CD4-positive, alpha-beta memory T cell (primary cell): ENCODE measurements around the gene RFX5. TPM values are rescaled to one million over a fixed set of nuclear protein-coding genes. Genes with fewer than 3 reads are reported as not detected.

Experiments
- CTCF ChIA-PET: fragments of 350-600 bp; sonication (Branson Sonifier 250); formaldehyde crosslinking; loops from one replicate; lab custom pipeline; 2021; ENCODE audit warnings: inconsistent platforms; ENCODE audit not compliant: partially characterized antibody; lab: Charles Lee
- POLR2A ChIA-PET: fragments of 350-600 bp; sonication (Branson Sonifier 250); formaldehyde crosslinking; loops from one replicate; lab custom pipeline; 2021; ENCODE audit not compliant: partially characterized antibody; lab: Charles Lee
- DNase-seq, 5 donors: peaks; one replicate each; pipeline versions ENCODE4 v3.0.0 to v3.0.0-alpha.2; 2020 to 2022; ENCODE audit warnings: mixed read lengths in 1 of 5
- H3K27ac ChIP-seq: one replicate; pipeline ENCODE4 v1.7.0; 2013; ENCODE audit warnings: low read depth, low read length
- H3K27me3 ChIP-seq: 2 replicates; pipeline ENCODE4 v1.7.0; 2013; ENCODE audit warnings: mild to moderate bottlenecking, low read length, moderate library complexity; ENCODE audit not compliant: insufficient read depth
- H3K36me3 ChIP-seq: 2 replicates; pipeline ENCODE4 v1.7.0; 2013; ENCODE audit warnings: mild to moderate bottlenecking, low read length, moderate library complexity; ENCODE audit not compliant: insufficient read depth
- H3K4me1 ChIP-seq: 2 replicates; pipeline ENCODE4 v1.7.0; 2013; ENCODE audit warnings: mild to moderate bottlenecking, low read length, moderate library complexity; ENCODE audit not compliant: insufficient read depth
- H3K4me3 ChIP-seq, 2 donors: one replicate each; pipeline ENCODE4 v1.7.0; 2013; ENCODE audit warnings: low read length in 2 of 2, mild to moderate bottlenecking in 1 of 2
- H3K9me3 ChIP-seq, 2 donors: one replicate each; pipeline ENCODE4 v1.7.0; 2013; ENCODE audit warnings: low read length in 2 of 2, control low read depth in 1 of 2; ENCODE audit not compliant: control insufficient read depth in 1 of 2
- H3K27ac Mint-ChIP-seq, 7 donors: one replicate each; pipeline ENCODE4 v1.8.0; 2020 to 2021; ENCODE audit warnings: mixed read lengths in 7 of 7, mild to moderate bottlenecking in 6 of 7, inconsistent platforms in 3 of 7, moderate library complexity in 3 of 7
- H3K27me3 Mint-ChIP-seq, 2 donors: one replicate each; pipeline ENCODE4 v1.8.0; 2020 to 2021; ENCODE audit warnings: mixed read lengths in 2 of 2
- H3K36me3 Mint-ChIP-seq, 2 donors: one replicate each; pipeline ENCODE4 v1.8.0; 2020 to 2021; ENCODE audit warnings: mixed read lengths in 2 of 2, inconsistent platforms in 1 of 2, mild to moderate bottlenecking in 1 of 2
- H3K4me1 Mint-ChIP-seq, 4 donors: one replicate each; pipeline ENCODE4 v1.8.0; 2020 to 2021; ENCODE audit warnings: mixed read lengths in 4 of 4, mild to moderate bottlenecking in 1 of 4
- H3K4me3 Mint-ChIP-seq, 8 donors: one replicate each; pipeline ENCODE4 v1.8.0; 2020 to 2021; ENCODE audit warnings: mixed read lengths in 8 of 8, mild to moderate bottlenecking in 7 of 8, moderate library complexity in 6 of 8, inconsistent platforms in 3 of 8
- H3K9me3 Mint-ChIP-seq, 8 donors: one replicate each; pipeline ENCODE4 v1.8.0; 2020 to 2021; ENCODE audit warnings: mixed read lengths in 8 of 8, mild to moderate bottlenecking in 5 of 8, inconsistent platforms in 3 of 8, moderate library complexity in 1 of 8
- intact Hi-C: fragments of 100-400 bp; cut with micrococcal nuclease; formaldehyde crosslinking; loops from one replicate; pipeline ENCODE4 v1.15.1; 2023
- polyA plus RNA-seq, 2 donors: library from polyadenylated mRNA; unstranded; fragments of 300-500 nt; fragmentation: Illumina TruSeq; gene quantifications; one replicate each; pipeline ENCODE4 v1.2.3, GENCODE V29; 2021
- total RNA-seq, 2 experiments: library from RNA; stranded (reverse); gene quantifications; one replicate each; pipeline ENCODE4 v1.2.3, GENCODE V29; 2021

RFX5 gene
- total and polyA plus RNA-seq, 4 experiments from 2014 or later = 32.1 to 64.3 (median 44.9) TPM

DNA sequence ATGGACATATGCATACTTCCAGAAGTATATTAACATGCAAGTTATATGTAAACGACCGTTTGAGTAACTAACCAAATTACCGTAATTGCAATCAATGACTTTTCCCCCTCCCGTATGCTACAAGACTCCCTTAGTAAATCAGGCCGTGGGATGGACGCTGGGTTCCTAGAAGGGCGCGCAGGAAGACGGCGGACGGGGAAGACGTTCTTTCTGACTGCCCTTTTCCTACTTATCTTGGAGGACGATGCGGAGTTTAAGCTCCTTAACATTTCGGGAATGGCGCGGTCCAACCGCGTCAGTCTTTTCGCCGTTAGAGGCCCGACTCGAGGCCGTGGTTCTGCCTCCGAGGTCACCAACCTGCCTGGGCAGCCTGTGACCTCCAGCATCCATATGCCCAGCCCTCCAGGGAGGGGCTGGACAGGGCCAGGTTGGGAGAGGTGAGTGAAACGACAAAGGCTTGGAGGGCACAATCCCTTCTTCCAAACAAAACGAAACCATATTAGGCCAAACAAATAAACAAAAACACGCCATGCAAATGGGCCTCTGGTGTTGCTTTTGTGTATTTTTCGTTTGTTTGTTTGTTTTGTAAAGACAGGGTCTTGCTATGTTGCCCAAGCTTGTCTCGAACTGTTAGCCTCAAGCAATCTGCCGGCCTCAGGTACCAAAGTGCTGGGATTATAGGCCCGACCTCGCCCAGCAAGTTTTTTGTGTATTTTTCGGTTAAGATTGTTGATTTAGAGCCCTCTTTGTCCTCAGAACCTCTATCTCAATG is 19.0 kb downstream of the RFX5 start:
- Histone ChIP-seq H3K27ac (peak overlapping the region; percentile 84), H3K36me3 (no peaks in the 10 kb centered on the region), H3K4me1 (peaks cover 31% of the 10 kb centered on the region), H3K27me3 (no peaks in the 10 kb centered on the region), H3K4me3 (peak overlapping the region; percentile 74 to 79), H3K9me3 (no peaks in the 10 kb centered on the region)
- H3K4me3 Mint-ChIP-seq = peak overlapping the region; percentile 92 to 98 (median 97)
- intact Hi-C loops = loop anchor here (1.0 to 5.0 kb wide), 6 partner anchors 19 to 435 kb away; partner anchors contain the start of genes MRPL9, PSMB4, RFX5 and TNFAIP8L2
- H3K27ac Mint-ChIP-seq = peak overlapping the region; percentile 90 to 99 (median 99)
- H3K4me1 Mint-ChIP-seq = peaks cover 28 to 51% (median 34%) of the 10 kb centered on the region in 4 donors
- no peaks in the 10 kb centered on the region for H3K27me3 Mint-ChIP-seq
- ChIA-PET POLR2A (interaction anchor here (0.6 to 3.9 kb wide), 19 partner anchors 8 to 986 kb away, joined by 3 to 50 read pairs (median 10); partner anchors contain the start of genes PSMB4, PSMD4, RFX5 and VPS72), CTCF (interaction anchor here (0.7 to 11.9 kb wide), 6 partner anchors 11 to 76 kb away, joined by 3 to 105 read pairs (median 3); no protein-coding TSS in a partner anchor)
- peak in 1 of 5 donors; percentile 6 for DNase-seq
- no peaks in the 10 kb centered on the region for H3K9me3 Mint-ChIP-seq
- peaks cover 8 to 28% of the 10 kb centered on the region in 2 donors for H3K36me3 Mint-ChIP-seq

DNA sequence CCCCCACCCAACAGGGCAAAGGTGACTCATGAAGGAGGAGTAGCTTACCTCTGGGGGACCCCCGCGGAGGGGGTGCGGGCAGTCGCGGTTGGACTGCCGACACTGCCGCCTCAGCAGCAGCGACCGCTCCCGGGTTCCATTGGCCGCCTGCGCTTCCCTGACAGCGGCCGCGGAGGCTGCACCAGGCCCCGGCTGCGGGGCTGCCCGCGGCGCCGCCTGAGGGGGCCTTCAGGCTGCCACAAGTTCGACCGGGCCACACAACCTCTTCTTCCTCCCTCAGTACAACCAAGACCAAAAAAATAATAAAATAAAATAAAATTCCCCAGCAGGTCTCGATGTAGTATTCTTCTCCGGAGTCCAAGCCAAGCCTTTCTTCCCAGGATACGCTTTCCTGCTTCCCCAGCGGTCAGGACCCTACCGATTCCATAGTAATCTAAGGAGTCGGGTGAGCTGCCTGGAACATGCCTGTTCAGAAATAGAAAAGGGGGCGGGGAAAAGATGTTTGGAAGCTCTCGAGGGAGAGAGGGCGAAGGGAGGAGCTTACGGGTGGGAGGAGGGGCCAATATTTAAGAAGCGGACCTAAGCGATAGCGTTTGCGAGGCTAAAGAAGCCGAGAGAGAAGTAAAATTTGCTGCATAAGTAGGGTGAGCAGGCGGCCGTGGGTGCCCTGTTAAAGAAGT is 19.7 kb downstream of the RFX5 start, which contains the start of gene PI4KB:
Gene PI4KB, minus strand, starts transcription at position 194 of the 680 bp plus-strand sequence. CDS start 10,935 bp downstream, outside the sequence.
- ChIA-PET CTCF (interaction anchor here (1.0 to 11.9 kb wide), 8 partner anchors 10 to 75 kb away, joined by 3 to 105 read pairs (median 3); partner anchors contain the start of gene ZNF687), POLR2A (interaction anchor here (0.6 to 3.9 kb wide), 26 partner anchors 9 to 1093 kb away, joined by 3 to 50 read pairs (median 4); partner anchors contain the start of genes MRPL9, POGZ, PSMB4 and PSMD4)
- peaks cover 5% of the 10 kb centered on the region for H3K36me3 ChIP-seq
- H3K27me3 Mint-ChIP-seq = no peaks in the 10 kb centered on the region
- H3K27me3 ChIP-seq = no peaks in the 10 kb centered on the region
- peak; percentile 95 to 97 (median 97) for DNase-seq
- H3K9me3 ChIP-seq = no peaks in the 10 kb centered on the region
- H3K4me1 Mint-ChIP-seq = peaks cover 31 to 57% (median 40%) of the 10 kb centered on the region in 4 donors
- H3K9me3 Mint-ChIP-seq = no peaks in the 10 kb centered on the region
- peaks cover 12 to 34% of the 10 kb centered on the region in 2 donors for H3K36me3 Mint-ChIP-seq
- H3K4me1 ChIP-seq = peaks cover 35% of the 10 kb centered on the region
- peak within 1 kb of the TSS; percentile 90 to 99 (median 99) for H3K27ac Mint-ChIP-seq
- H3K4me3 Mint-ChIP-seq = peak within 1 kb of the TSS; percentile 92 to 98 (median 97)
- intact Hi-C loops = loop anchor here (1.0 to 5.0 kb wide), 6 partner anchors 20 to 436 kb away; partner anchors contain the start of genes MRPL9, PSMB4, RFX5 and TNFAIP8L2
- H3K27ac ChIP-seq = peak within 1 kb of the TSS; percentile 84
- peak within 1 kb of the TSS; percentile 74 to 79 for H3K4me3 ChIP-seq

DNA sequence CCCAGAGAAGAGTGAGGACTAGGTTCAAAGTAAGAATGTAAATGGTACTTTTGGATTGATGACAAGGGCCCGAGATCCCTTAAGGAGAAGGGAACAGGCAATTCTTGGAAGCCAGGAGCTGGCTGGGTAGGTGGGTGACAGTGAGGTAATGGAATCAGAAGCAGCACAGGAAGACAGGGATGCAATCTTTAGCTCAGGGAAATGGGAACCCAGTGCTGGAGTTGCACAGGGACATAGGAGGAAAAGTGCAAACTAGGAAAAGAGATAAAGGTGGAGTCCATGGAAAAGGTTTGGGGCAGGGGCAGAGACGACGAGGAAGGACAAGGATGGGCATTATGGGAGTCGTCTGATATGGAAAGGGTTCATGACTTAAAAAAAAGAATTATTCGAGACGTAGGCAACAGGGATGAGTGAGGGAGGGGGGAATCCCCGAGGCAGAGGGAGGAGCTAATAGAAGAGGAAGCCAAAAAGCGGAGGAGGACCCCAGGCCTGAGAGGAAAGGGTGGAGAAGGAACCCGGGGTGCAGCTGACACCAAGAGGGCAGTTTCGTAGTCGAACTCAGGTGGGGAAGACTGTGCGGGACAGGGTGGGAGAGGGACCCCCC is 20.3 kb downstream of the RFX5 start:
- Mint-ChIP-seq H3K4me3 (peak overlapping the region; percentile 92 to 98 (median 97)), H3K27ac (peak overlapping the region; percentile 90 to 99 (median 97)), H3K4me1 (peaks cover 35 to 63% (median 42%) of the 10 kb centered on the region in 4 donors), H3K9me3 (no peaks in the 10 kb centered on the region), H3K27me3 (no peaks in the 10 kb centered on the region), H3K36me3 (peaks cover 14 to 39% of the 10 kb centered on the region in 2 donors)
- peaks cover 10% of the 10 kb centered on the region for H3K36me3 ChIP-seq
- ChIA-PET CTCF (interaction anchor here (1.2 to 11.9 kb wide), 6 partner anchors 9 to 70 kb away, joined by 3 to 105 read pairs (median 4); partner anchors contain the start of gene ZNF687), POLR2A (interaction anchor here (0.6 to 3.9 kb wide), 21 partner anchors 8 to 1093 kb away, joined by 3 to 50 read pairs (median 4); partner anchors contain the start of genes MRPL9, POGZ, PSMB4 and PSMD4)
- intact Hi-C loops = loop anchor here (1.0 to 5.0 kb wide), 6 partner anchors 21 to 437 kb away; partner anchors contain the start of genes MRPL9, PSMB4, RFX5 and TNFAIP8L2
- H3K27ac ChIP-seq = peak overlapping the region; percentile 84
- peaks cover 36% of the 10 kb centered on the region for H3K4me1 ChIP-seq
- peak overlapping the region; percentile 74 to 79 for H3K4me3 ChIP-seq
- no peaks in the 10 kb centered on the region for H3K27me3 ChIP-seq
- DNase-seq = peak in 3 of 5 donors; percentile 42 to 78 (median 57)
- no peaks in the 10 kb centered on the region for H3K9me3 ChIP-seq

DNA sequence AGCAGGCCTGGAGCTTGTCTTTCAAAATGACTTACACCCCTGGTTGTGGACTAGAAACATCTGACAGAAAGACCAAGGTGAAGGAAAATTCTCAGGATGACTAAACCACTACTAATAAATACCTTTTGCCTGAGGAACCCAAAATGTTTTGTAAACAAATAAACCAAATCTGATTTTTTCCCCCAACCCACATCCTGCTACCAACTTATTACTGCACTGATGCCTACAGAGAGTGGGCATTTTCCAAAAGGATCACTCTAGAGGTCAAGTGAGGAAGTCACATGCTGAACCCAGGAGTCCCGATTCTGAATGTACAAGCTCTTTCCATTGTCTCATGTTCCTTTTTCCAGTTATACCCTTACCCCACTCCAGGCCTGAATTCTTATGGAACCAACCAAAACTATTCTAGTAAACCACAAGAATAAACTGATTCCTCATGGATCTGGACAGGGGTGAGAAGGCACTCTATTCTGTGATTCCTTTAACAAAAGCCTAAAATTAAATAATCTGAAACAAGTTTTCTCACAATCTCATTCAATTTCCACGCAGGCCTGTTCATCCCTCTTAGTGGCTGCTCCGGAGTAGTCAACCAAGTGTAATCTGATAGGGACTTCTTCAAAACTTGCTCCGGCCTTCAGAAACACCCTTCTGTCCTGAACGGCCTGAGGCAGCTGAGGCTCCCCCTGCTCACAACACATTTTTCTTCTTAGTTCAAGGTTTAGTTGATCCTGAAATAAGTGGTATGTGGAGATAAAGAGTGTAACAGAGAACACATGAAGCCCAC is 21.2 kb downstream of the RFX5 start:
- Histone ChIP-seq H3K36me3 (peaks cover 10% of the 10 kb centered on the region), H3K4me3 (no peak overlapping the region), H3K27me3 (no peaks in the 10 kb centered on the region), H3K27ac (peak overlapping the region; percentile 84), H3K9me3 (no peaks in the 10 kb centered on the region), H3K4me1 (peaks cover 36% of the 10 kb centered on the region)
- DNase-seq = no peak
- intact Hi-C loops = loop anchor here (5.0 kb wide), 1 partner anchor 169 kb away; the partner anchor contains the start of gene TNFAIP8L2
- Mint-ChIP-seq H3K36me3 (peaks cover 16 to 42% of the 10 kb centered on the region in 2 donors), H3K4me1 (peaks cover 36 to 67% (median 44%) of the 10 kb centered on the region in 4 donors), H3K27ac (peak overlapping the region; percentile 90 to 99 (median 97)), H3K9me3 (no peaks in the 10 kb centered on the region), H3K4me3 (peak overlapping the region; percentile 92 to 98 (median 97)), H3K27me3 (no peaks in the 10 kb centered on the region)
- ChIA-PET CTCF (interaction anchor here (1.3 to 11.9 kb wide), 3 partner anchors 8 to 25 kb away, joined by 3 to 105 read pairs (median 10); no protein-coding TSS in a partner anchor), POLR2A (interaction anchor here (0.9 to 3.9 kb wide), 9 partner anchors 11 to 43 kb away, joined by 3 to 50 read pairs (median 13); partner anchors contain the start of genes RFX5 and ZNF687)

DNA sequence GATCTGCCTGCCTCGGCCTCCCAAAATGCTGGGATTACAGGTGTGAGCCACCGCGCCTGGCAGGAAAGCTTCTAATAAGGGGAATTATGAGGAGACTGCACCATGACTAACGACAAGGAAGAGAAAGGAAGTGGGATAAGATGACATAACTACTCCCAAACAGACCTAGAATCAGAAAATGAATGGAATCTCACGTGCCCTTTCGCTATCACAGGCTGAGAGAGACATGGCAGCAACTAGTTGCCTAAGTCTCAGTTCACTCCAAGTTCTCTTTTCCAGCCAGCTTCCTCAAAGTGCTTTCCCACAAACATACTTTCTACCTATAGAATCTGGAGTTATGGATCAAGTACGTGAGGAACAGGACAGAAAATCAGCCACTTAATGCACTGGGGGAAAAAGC is 21.8 kb downstream of the RFX5 start:
- intact Hi-C loops = loop anchor here (5.0 kb wide), 1 partner anchor 168 kb away; the partner anchor contains the start of gene TNFAIP8L2
- Mint-ChIP-seq H3K9me3 (no peaks in the 10 kb centered on the region), H3K4me3 (peak overlapping the region in 7 of 8 donors; percentile 58 to 98 (median 97)), H3K27ac (peak overlapping the region in 6 of 7 donors; percentile 43 to 99 (median 86)), H3K36me3 (peaks cover 22 to 48% of the 10 kb centered on the region in 2 donors), H3K27me3 (no peaks in the 10 kb centered on the region), H3K4me1 (peaks cover 40 to 73% (median 49%) of the 10 kb centered on the region in 4 donors)
- no peaks in the 10 kb centered on the region for H3K9me3 ChIP-seq
- H3K27me3 ChIP-seq = no peaks in the 10 kb centered on the region
- POLR2A ChIA-PET = interaction anchor here (0.9 to 3.9 kb wide), 4 partner anchors 11 to 43 kb away, joined by 3 to 50 read pairs (median 14); partner anchors contain the start of gene ZNF687
- CTCF ChIA-PET = interaction anchor here (1.1 to 11.9 kb wide), 3 partner anchors 14 to 403 kb away, joined by 3 to 105 read pairs (median 10); no protein-coding TSS in a partner anchor
- no peak overlapping the region for H3K27ac ChIP-seq
- no peak for DNase-seq
- H3K36me3 ChIP-seq = peaks cover 10% of the 10 kb centered on the region
- peaks cover 40% of the 10 kb centered on the region for H3K4me1 ChIP-seq
- no peak overlapping the region for H3K4me3 ChIP-seq
